Mucosa of stomach (tissue), 1 donor: Measurements from ENCODE around the gene TMEM9.

ENCODE experiments used
- H3K27me3 ChIP-seq: one replicate; pipeline ENCODE4 v1.7.0; 2013; ENCODE audit warnings: mild to moderate bottlenecking, low read length; ENCODE audit not compliant: control insufficient read depth, insufficient read depth
- H3K36me3 ChIP-seq: one replicate; pipeline ENCODE4 v1.7.0; 2013; ENCODE audit warnings: low read length; ENCODE audit not compliant: control insufficient read depth, insufficient read depth
- H3K4me1 ChIP-seq: one replicate; pipeline ENCODE4 v1.7.0; 2013; ENCODE audit warnings: mild to moderate bottlenecking, low read length; ENCODE audit not compliant: control insufficient read depth, insufficient read depth
- H3K4me3 ChIP-seq: one replicate; pipeline ENCODE4 v1.7.0; 2013; ENCODE audit warnings: low read length
- H3K9ac ChIP-seq: one replicate; pipeline ENCODE4 v1.7.0; 2013; ENCODE audit warnings: mild to moderate bottlenecking, low read length, moderate library complexity
- H3K9me3 ChIP-seq: one replicate; pipeline ENCODE4 v1.7.0; 2013; ENCODE audit warnings: mild to moderate bottlenecking, low read length, moderate library complexity; ENCODE audit not compliant: control insufficient read depth
- donor health status: Pancreatic carcinoma.

TMEM9 gene

DNA sequence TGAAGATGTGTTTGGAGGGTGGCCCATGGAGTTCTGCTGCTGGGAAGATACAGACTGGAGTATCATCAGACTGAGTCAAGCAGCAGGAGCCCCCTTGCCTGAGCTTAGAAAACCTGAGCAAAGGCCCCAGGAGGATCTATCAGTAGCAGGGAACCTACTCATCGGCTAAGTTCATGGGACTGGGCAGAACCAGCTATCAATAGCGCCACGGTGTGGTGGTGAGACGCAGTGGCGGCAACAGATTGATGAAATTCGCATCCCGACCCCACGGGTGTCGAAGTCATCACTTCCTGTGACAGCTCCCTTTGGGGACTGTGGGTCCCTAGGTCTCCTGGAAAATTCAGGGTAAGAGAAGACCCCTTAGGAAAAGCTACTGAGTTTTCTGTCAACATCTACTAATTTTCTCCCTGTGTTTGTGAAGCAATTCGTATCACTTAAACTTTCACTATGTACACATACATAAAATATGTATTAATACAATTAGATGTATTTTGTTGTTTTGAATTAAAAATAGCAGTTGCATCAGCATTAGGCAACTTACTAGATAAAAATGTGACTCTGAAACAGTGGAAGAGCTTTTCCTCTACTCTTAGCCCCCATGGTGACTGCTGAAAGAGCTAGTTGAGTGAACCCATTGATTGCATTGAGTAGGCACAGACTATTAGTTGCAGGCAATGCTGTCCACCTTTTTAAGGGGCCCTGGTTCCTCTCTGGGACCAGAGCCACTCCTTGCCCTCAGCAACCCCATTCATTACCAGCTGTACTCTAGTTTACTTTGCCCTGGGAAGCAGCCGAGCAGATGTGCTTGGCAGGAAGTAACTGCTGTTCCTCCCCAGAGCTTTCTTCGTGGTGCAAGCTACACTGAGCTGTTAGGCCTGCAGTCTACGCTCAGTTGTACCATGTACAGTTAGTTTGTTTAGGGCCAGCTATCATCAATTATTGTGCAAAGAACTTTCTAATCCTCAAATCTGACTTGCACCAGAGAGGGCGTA, 34.8 kb downstream of the TMEM9 start:
- Histone ChIP-seq H3K9me3 (no peaks in the 10 kb centered on the region), H3K36me3 (no peaks in the 10 kb centered on the region), H3K4me1 (no peaks in the 10 kb centered on the region), H3K27me3 (peaks cover 25% of the 10 kb centered on the region), H3K4me3 (no peak overlapping the region), H3K9ac (no peak overlapping the region)

GRCh38 chr1:201116091-201116490, 38.2 kb downstream of the TMEM9 start:
- no peaks in the 10 kb centered on the region for H3K9me3 ChIP-seq
- H3K4me3 ChIP-seq, result no peak overlapping the region
- H3K36me3 ChIP-seq, result no peaks in the 10 kb centered on the region
- H3K27me3 ChIP-seq, result peaks cover 25% of the 10 kb centered on the region
- H3K9ac ChIP-seq, result no peak overlapping the region
- H3K4me1 ChIP-seq, result peaks cover 7% of the 10 kb centered on the region

DNA sequence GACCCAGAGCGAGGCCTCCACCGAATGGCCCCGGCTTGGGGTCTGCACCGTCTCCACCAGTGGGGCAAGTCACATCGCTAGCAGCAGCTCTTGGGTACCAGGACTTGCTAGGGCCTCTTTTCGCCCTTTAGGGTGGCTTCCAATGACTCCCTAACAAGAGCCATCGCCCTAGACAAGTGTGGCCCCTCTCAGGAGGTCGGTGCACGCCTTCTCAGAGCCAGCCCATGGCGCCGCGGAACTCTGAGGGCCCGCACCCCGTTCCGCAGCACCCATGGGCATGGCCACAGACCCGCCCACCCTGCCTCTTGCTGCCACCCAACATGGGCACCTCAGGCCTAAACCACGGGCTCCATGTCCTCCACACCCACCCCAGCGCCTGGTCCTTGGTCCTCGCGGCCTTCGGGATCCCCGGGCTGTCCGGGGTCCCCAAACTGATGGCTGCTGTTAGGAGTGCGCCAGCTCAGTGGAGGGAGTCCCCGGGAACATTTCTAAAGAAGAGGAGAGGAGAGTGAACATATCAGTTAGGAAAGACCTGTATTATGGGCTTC, 38.8 kb downstream of the TMEM9 start:
- Histone ChIP-seq H3K4me1 (peaks cover 7% of the 10 kb centered on the region), H3K9me3 (no peaks in the 10 kb centered on the region), H3K4me3 (no peak overlapping the region), H3K36me3 (no peaks in the 10 kb centered on the region), H3K27me3 (peaks cover 23% of the 10 kb centered on the region), H3K9ac (no peak overlapping the region)

DNA sequence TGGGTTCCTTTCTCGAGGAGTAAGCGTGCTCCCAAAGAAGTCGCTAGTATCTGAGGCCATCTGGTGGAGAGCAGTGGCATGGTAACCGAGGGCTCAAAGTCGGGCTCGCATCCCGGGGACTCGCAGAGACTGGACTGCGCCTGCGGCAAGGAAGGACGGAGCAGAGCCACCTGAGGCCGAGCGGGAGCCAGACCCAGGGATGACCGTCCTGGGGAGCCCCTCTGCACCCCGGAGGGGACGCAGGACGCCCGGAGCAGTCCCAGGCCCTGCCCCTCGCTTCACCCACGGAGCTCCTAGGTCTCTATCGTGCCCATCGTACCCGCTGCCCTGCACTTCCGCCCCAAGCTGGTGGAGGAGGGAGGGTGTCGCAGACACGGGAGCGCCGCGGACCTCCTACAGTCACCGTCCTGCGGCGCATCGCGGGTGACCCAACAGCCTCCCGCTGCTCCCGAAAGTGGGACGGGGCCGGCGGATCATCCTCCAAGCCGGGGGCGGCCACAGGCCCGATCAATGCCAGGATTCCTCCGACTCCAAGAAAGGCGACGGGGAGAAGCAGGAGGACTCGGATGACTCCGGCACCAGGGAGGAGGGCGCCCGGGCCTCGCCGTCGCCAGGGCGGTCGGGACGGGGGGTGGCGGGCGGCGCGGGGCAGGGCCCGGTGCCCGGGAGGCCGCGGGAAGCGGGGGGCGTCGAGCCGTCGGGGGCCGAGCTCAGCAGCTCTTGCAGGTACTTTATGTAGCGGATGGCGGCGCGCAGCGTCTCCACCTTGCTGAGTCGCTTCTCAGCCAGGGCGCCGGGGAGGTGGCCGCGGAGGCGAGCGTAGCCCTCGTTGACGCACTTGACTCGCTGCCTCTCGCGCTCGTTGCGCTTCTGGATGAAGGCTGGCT, 39.8 kb downstream of the TMEM9 start:
- Histone ChIP-seq H3K36me3 (no peaks in the 10 kb centered on the region), H3K4me1 (peaks cover 7% of the 10 kb centered on the region), H3K27me3 (peaks cover 23% of the 10 kb centered on the region)

GRCh38 chr1:201113451-201114244, 40.6 kb downstream of the TMEM9 start:
- Histone ChIP-seq H3K4me3 (peak overlapping the region; percentile 51), H3K9ac (no peak overlapping the region), H3K27me3 (peaks cover 23% of the 10 kb centered on the region), H3K4me1 (peaks cover 7% of the 10 kb centered on the region), H3K36me3 (no peaks in the 10 kb centered on the region), H3K9me3 (no peaks in the 10 kb centered on the region)

More for the DNA sequence above, 39.8 kb downstream of the TMEM9 start:
- Histone ChIP-seq H3K9ac (peak overlapping the region; percentile 54), H3K9me3 (no peaks in the 10 kb centered on the region), H3K4me3 (peak overlapping the region; percentile 51)

GRCh38 chr1:201112926-201113325, 41.3 kb downstream of the TMEM9 start:
- H3K4me3 ChIP-seq, result no peak overlapping the region
- no peaks in the 10 kb centered on the region for H3K9me3 ChIP-seq
- no peaks in the 10 kb centered on the region for H3K36me3 ChIP-seq
- peaks cover 7% of the 10 kb centered on the region for H3K4me1 ChIP-seq
- no peak overlapping the region for H3K9ac ChIP-seq
- peaks cover 23% of the 10 kb centered on the region for H3K27me3 ChIP-seq

DNA sequence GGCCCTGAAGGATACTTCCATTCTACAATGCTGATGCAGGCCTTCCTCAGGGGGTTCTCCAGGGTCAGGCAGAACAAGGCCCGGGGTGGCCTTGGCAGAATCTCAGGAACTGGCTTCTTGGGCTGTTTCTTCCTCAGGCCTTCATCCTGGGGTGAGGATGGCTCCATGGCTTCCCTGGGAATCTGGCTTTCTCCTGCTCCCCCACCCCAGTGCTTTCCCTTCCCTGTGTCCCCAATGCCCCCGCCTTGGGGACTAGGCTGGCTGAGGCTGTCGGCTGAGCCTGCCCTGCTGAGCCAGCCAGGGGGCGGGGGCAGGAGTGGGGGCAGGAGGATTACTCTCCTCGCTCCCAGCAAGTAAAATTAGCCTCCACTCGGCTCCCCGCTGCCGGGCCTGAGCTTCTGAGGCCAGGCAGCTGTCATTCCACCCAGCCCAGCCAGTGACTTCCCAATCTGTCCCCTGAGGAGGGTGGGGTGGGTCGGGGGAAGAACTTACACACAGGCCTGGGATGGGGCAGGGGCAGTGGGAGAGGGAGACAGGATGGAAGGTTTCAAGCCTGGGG, 42.0 kb downstream of the TMEM9 start, which contains the start of gene CACNA1S:
Gene CACNA1S, minus strand, starts transcription at position 254 of the 559 bp plus-strand sequence. Its CDS starts 87 bp downstream, at position 167.
- Histone ChIP-seq H3K4me3 (no peak within 1 kb of the TSS), H3K27me3 (peaks cover 23% of the 10 kb centered on the region), H3K9me3 (no peaks in the 10 kb centered on the region), H3K9ac (no peak within 1 kb of the TSS), H3K36me3 (no peaks in the 10 kb centered on the region), H3K4me1 (peaks cover 7% of the 10 kb centered on the region)

GRCh38 chr1:201111672-201112071, 42.6 kb downstream of the TMEM9 start:
- H3K9me3 ChIP-seq, result no peaks in the 10 kb centered on the region
- peaks cover 7% of the 10 kb centered on the region for H3K4me1 ChIP-seq
- no peak overlapping the region for H3K4me3 ChIP-seq
- H3K27me3 ChIP-seq, result peaks cover 23% of the 10 kb centered on the region
- H3K36me3 ChIP-seq, result no peaks in the 10 kb centered on the region
- no peak overlapping the region for H3K9ac ChIP-seq

DNA sequence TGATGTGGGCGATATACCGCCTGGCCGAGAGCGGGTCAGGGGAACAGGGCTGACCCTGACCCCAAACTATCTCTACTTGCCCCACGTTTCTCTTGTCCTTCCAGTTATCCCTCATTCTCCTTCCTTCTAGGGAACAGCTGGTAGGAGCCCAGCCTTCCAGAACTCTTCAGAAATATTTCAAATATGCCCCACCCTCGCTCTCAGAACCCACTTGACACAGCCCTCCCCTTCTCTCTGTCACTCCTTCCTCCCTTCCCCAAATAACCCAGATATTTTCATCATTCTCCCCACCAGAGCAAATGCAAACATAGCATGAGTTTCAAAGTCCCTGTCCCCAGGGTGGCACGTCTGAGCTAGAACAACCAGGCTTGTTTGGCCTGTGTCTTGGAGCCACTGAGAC, 43.1 kb downstream of the TMEM9 start:
- H3K27me3 ChIP-seq, result peaks cover 23% of the 10 kb centered on the region
- H3K4me3 ChIP-seq, result no peak overlapping the region
- H3K4me1 ChIP-seq, result peaks cover 7% of the 10 kb centered on the region
- H3K9me3 ChIP-seq, result no peaks in the 10 kb centered on the region
- H3K9ac ChIP-seq, result no peak overlapping the region
- H3K36me3 ChIP-seq, result no peaks in the 10 kb centered on the region

- peaks cover 7% of the 10 kb centered on the region for H3K4me1 ChIP-seq
Observed at GRCh38 chr1:201110616-201111015, 43.7 kb downstream of the TMEM9 start.

GRCh38 chr1:201110138-201110537, 44.1 kb downstream of the TMEM9 start:
- H3K4me1 ChIP-seq, result peaks cover 7% of the 10 kb centered on the region
- no peak overlapping the region for H3K4me3 ChIP-seq
- H3K27me3 ChIP-seq, result peaks cover 17% of the 10 kb centered on the region
- no peaks in the 10 kb centered on the region for H3K9me3 ChIP-seq
- H3K36me3 ChIP-seq, result no peaks in the 10 kb centered on the region
- H3K9ac ChIP-seq, result no peak overlapping the region

More at GRCh38 chr1:201110616-201111015, 43.7 kb downstream of the TMEM9 start:
- Histone ChIP-seq H3K4me3 (no peak overlapping the region), H3K9ac (no peak overlapping the region), H3K9me3 (no peaks in the 10 kb centered on the region), H3K27me3 (peaks cover 22% of the 10 kb centered on the region), H3K36me3 (no peaks in the 10 kb centered on the region)
